ENCODE results near the gene LCN6.
"Not testable (repeated sequence)": the region's sequence is repeated elsewhere in the genome, so short reads cannot be mapped to it uniquely, and the experiment has no call there.

The LCN6 gene

DNA sequence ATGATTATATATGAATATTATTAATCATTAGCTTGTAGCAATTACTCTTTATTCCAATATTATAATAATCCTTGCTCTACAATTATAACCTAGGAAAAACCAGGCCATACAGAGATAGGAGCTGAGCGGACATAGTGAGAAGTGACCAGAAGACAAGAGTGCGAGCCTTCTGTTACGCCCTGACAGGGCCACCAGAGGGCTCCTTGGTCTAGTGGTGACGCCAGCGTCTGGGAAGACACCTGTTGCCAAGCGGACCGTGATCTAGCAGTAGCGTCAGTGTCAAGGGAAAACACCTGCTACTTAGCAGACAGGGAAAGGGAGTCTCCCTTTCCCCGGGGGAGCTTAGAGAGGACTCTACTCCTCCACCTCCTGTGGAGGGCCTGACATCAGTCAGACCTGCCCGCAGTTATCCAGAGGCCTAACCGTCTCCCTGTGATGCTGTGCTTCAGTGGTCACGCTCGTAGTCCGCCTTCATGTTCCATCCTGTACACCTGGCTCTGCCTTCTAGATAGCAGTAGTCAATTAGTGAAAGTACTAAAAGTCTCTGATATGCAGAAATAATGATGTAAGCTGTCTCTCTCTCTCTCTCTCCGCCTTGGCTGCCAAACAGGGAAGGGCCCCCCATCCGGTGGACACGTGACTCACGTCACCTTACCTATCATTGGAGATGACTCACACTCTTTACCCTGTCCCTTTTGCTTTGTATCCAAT is 18.2 kb upstream of the LCN6 start:
- in situ Hi-C loops (cut with MboI; ENCODE audit: low pct_unique_long_range_greater_than_20kb, low sequenced_read_pairs, unreplicated experiment); DNase-seq (ENCODE audit: low spot score): not testable (repeated sequence)
- TF ChIP-seq, protein P1, sequence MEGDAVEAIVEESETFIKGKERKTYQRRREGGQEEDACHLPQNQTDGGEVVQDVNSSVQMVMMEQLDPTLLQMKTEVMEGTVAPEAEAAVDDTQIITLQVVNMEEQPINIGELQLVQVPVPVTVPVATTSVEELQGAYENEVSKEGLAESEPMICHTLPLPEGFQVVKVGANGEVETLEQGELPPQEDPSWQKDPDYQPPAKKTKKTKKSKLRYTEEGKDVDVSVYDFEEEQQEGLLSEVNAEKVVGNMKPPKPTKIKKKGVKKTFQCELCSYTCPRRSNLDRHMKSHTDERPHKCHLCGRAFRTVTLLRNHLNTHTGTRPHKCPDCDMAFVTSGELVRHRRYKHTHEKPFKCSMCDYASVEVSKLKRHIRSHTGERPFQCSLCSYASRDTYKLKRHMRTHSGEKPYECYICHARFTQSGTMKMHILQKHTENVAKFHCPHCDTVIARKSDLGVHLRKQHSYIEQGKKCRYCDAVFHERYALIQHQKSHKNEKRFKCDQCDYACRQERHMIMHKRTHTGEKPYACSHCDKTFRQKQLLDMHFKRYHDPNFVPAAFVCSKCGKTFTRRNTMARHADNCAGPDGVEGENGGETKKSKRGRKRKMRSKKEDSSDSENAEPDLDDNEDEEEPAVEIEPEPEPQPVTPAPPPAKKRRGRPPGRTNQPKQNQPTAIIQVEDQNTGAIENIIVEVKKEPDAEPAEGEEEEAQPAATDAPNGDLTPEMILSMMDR (IDR thresholded peaks at IDR 0.05; ENCODE audit: extremely low read depth, insufficient read depth, missing control alignments), result peak; percentile 60

DNA sequence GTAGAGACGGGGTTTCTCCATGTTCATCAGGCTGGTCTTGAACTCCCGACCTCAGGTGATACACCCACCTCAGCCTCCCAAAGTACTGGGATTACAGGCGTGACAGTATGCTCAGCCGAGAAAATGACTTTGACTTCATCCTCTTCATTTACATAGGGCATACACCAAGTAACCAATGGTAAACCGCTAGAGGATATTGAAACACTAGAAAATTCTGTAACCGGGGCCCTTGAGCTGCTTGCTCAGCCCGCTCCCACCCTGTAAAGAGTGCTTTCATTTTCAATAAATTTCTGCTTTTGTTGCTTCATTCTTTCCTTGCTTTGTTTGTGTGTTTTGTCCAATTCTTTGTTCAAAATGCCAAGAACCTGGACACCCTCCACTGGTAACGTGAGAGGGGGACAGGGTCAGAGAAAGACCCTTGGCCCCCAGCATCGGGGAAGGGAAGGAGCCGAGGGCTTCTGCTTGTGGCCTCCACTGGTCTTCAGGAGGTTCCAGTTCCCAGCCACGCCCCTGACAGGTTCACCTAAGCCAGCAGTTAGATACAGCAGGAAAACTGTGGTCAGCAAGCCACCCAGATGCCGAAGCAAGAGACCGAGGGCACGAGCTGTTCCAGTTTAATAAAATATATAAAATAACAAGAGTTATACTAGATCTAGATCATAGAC is 17.6 kb upstream of the LCN6 start:
- in situ Hi-C loops (cut with MboI; ENCODE audit: low pct_unique_long_range_greater_than_20kb, low sequenced_read_pairs, unreplicated experiment), result not testable (repeated sequence)
- DNase-seq (ENCODE audit: low spot score), result peak; percentile 71

DNA sequence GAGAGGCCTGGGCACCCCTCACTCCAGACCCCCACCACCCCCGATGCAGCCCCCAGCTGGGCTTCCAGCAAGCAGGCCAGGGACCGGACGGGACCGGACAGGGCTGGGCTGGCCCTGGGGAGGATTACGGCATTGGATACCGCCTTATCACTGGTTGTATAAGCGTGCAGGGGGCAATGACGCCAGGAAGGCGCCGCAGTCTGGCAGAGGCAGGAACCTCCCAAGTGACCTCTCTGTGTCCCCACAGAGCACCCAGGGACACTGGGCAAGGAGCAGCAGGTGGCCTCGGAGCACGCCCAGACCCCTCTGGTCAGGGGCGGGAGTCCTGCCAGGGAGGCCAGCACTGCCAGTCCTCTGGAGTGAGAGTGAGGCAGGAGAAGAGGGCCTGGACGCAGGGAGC is 16.7 kb upstream of the LCN6 start:
- TF ChIP-seq, protein P1 (IDR thresholded peaks at IDR 0.05; ENCODE audit: extremely low read depth, insufficient read depth, missing control alignments), result no peak
- in situ Hi-C loops (cut with MboI; ENCODE audit: low pct_unique_long_range_greater_than_20kb, low sequenced_read_pairs, unreplicated experiment), result no loop called here
- DNase-seq (ENCODE audit: low spot score), result peak; percentile 7

DNA sequence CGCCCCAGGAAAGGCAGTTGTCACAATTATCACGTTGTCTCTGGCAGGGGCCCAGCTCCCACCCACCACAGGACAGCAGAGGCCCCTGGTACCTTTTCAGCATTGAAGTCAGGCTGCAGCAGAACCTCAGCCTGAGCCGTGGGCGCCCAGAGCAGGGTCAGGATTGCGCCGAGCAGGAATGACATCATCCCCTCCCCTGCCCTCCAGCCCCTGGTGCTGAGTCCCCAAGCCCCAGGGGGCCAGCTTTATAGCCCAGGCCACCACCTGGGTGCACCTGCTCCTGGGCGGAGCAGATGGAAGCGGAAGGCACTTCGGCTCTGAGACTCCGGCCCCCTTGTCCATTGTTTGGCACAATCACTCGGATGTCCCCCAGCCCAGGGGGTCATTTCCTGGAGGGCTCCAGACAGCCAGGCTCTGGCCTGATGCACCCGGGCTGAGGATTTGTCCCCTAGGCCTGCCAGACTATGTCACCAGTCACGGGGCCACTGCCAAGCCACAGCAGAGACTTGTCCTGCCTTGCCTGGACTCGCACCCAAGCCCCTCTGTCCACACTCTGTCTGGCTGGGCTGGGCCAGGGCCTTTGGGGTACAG is 16.1 kb upstream of the LCN6 start, which contains the start of gene LCN15:
LCN15 (minus strand) TSS at position 218 of the 591 bp plus-strand sequence; CDS start at position 188, 30 bp downstream.
- DNase-seq (ENCODE audit: low spot score), result peak; percentile 6
- in situ Hi-C loops (cut with MboI; ENCODE audit: low pct_unique_long_range_greater_than_20kb, low sequenced_read_pairs, unreplicated experiment), result no loop called here

DNA sequence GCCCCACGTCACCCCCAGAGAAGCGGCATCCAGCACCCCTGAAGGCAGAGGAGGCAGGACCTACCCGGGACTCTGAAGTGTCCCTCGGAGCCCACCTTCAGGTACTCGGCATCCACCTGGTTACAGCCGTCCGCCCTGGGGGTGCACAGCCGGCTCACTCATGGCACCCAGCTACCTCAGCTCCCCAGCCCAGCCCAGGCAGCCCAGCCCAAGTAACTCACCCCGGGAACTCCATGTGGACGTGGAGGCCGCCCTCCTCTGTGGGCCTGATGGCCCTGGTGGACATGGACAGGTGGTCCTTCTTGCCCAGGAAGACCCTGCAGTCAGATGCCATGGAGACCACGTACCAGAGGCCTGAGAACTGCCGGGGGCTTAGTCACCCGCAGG is 15.3 kb upstream of the LCN6 start:
- DNase-seq (ENCODE audit: low spot score), result peak; percentile 6
- in situ Hi-C loops (cut with MboI; ENCODE audit: low pct_unique_long_range_greater_than_20kb, low sequenced_read_pairs, unreplicated experiment), result no loop called here
- TF ChIP-seq, protein P1 (IDR thresholded peaks at IDR 0.05; ENCODE audit: extremely low read depth, insufficient read depth, missing control alignments), result no peak

More for the DNA sequence above, 16.1 kb upstream of the LCN6 start, which contains the start of gene LCN15:
- TF ChIP-seq, protein P1 (IDR thresholded peaks at IDR 0.05; ENCODE audit: extremely low read depth, insufficient read depth, missing control alignments), result no peak

DNA sequence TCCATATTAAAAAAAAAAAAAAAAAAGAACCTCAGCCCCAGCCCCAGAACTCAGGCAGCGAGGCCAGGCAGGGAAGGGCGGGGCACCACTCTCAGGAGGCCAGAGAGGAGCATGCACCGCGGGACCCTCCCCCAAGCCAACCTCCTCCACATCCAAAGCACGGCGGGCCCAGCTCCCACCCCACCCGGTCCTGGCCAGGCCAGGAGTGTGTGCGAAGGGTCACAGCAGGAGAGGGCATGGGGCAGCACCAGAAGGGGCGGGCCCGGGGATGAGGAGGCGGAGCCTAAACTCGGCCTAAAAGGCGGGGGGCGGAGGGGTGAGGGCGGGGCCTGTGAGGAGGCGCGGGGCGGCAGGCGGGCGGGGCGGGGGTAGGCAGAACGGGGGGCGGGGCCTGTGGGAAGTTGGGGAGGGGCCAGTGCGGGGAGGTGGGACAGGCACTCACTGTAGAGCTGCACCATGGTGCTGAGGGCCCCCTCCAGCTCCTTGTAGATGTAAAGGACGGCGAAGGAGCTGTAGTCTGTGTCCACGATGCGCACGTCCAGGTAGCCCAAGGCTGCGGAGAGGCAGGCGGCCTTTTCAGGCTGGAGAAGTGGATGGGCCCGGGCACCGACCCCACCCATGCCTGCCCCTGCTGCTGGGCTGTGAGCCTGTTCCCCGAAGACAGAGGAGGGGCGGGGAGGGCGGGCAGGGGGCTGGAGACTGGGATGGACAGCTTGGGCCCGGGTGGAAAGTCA is 14.8 kb upstream of the LCN6 start:
- TF ChIP-seq, protein P1 (IDR thresholded peaks at IDR 0.05; ENCODE audit: extremely low read depth, insufficient read depth, missing control alignments), result no peak

More for the DNA sequence above, 14.8 kb upstream of the LCN6 start:
- peak; percentile 4 for DNase-seq (ENCODE audit: low spot score)
- in situ Hi-C loops (cut with MboI; ENCODE audit: low pct_unique_long_range_greater_than_20kb, low sequenced_read_pairs, unreplicated experiment), result no loop called here
